ENCODE measurements around the gene ETV4. TPM values are rescaled to one million over a fixed set of nuclear protein-coding genes. Genes with fewer than 3 reads are reported as not detected.

ETV4 gene
- total RNA-seq, 1 experiment from 2014 or later, result 147 TPM

- H3K4me1 ChIP-seq (ENCODE audit: insufficient read depth, low read length), result peaks cover 16% of the 10 kb centered on the region
- no peak overlapping the region for H3K27ac ChIP-seq (ENCODE audit: low read length)
- H2AFZ ChIP-seq (ENCODE audit: low read length), result no peak overlapping the region
- no peak for ATAC-seq
- H3K36me3 ChIP-seq (ENCODE audit: low read depth, low read length), result no peaks in the 10 kb centered on the region
- H3F3A ChIP-seq (ENCODE audit: low read length, unreplicated experiment), result no peaks in the 10 kb centered on the region
- intact Hi-C loops (cut with micrococcal nuclease), result no loop called here
- H3K9ac ChIP-seq (ENCODE audit: low read length), result no peak overlapping the region
- no peak overlapping the region for H3K4me3 ChIP-seq (ENCODE audit: low read length)
- BruUV-seq (replicated peaks), result no TSS peak
- no peaks in the 10 kb centered on the region for H3K9me2 ChIP-seq (replicated peaks; ENCODE audit: low read length)
- H3K27me3 ChIP-seq (ENCODE audit: low read length), result no peaks in the 10 kb centered on the region
- no peak for TF ChIP-seq CTCF (conservative IDR thresholded peaks at IDR 0.05; ENCODE audit: low read depth, low read length)
- TF ChIP-seq EZH2phosphoT487 (IDR thresholded peaks at IDR 0.05; ENCODE audit: borderline replicate concordance, low read length), result no peak
- TF ChIP-seq EZH2 (IDR thresholded peaks at IDR 0.05; ENCODE audit: low read length, unreplicated experiment), result no peak
- H3K79me2 ChIP-seq (ENCODE audit: low read length), result no peaks in the 10 kb centered on the region
- no peak overlapping the region for H3K4me2 ChIP-seq (ENCODE audit: low read length)
- CTCF ChIA-PET, result no interaction called here
- no peaks in the 10 kb centered on the region for H3K9me3 ChIP-seq (ENCODE audit: low read length)
- POLR2A ChIA-PET (ENCODE audit: unreplicated experiment), result no interaction called here
- H4K20me1 ChIP-seq (ENCODE audit: low read length), result no peaks in the 10 kb centered on the region
- DNase-seq, result no peak
Observed at GRCh38 chr17:43553573-43553972, 7.4 kb upstream of the ETV4 start.

GRCh38 chr17:43552229-43552837, 6.2 kb upstream of the ETV4 start:
- H4K20me1 ChIP-seq (ENCODE audit: low read length), result no peaks in the 10 kb centered on the region

More at GRCh38 chr17:43552229-43552837, 6.2 kb upstream of the ETV4 start:
- no peaks in the 10 kb centered on the region for H3K79me2 ChIP-seq (ENCODE audit: low read length)
- no peaks in the 10 kb centered on the region for H3F3A ChIP-seq (ENCODE audit: low read length, unreplicated experiment)
- no peak overlapping the region for H3K27ac ChIP-seq (ENCODE audit: low read length)
- H3K4me3 ChIP-seq (ENCODE audit: low read length), result no peak overlapping the region
- ChIA-PET POLR2A (ENCODE audit: unreplicated experiment) (interaction anchor here (0.6 kb wide), 1 partner anchor 8 kb away, joined by 3 read pairs; no protein-coding TSS in a partner anchor), CTCF (interaction anchor here (0.6 to 0.7 kb wide), 2 partner anchors 8 to 207 kb away, joined by 3 to 8 read pairs; no protein-coding TSS in a partner anchor)
- H3K4me1 ChIP-seq (ENCODE audit: insufficient read depth, low read length), result peaks cover 19% of the 10 kb centered on the region
- intact Hi-C loops (cut with micrococcal nuclease), result no loop called here
- no peak for DNase-seq
- H3K27me3 ChIP-seq (ENCODE audit: low read length), result no peaks in the 10 kb centered on the region
- H2AFZ ChIP-seq (ENCODE audit: low read length), result no peak overlapping the region
- no peak for TF ChIP-seq CTCF (conservative IDR thresholded peaks at IDR 0.05; ENCODE audit: low read depth, low read length)
- TF ChIP-seq EZH2phosphoT487 (IDR thresholded peaks at IDR 0.05; ENCODE audit: borderline replicate concordance, low read length), result no peak
- no peaks in the 10 kb centered on the region for H3K36me3 ChIP-seq (ENCODE audit: low read depth, low read length)
- H3K9me2 ChIP-seq (replicated peaks; ENCODE audit: low read length), result no peaks in the 10 kb centered on the region
- no peak for ATAC-seq
- H3K9ac ChIP-seq (ENCODE audit: low read length), result no peak overlapping the region
- H3K4me2 ChIP-seq (ENCODE audit: low read length), result no peak overlapping the region
- no peaks in the 10 kb centered on the region for H3K9me3 ChIP-seq (ENCODE audit: low read length)
- BruUV-seq (replicated peaks), result no TSS peak
